GM12865 (cell line): Measurements from ENCODE around the gene NOP9.
A peak's percentile ranks its signal among the peaks of the same experiment; 100 is the strongest.

Experiments
- DNase-seq: peaks from one replicate; pipeline ENCODE4 v3.0.0; 2010; ENCODE audit warnings: low read depth
- H3K4me3 ChIP-seq: 2 replicates; pipeline ENCODE4 v1.5.1; 2011; ENCODE audit warnings: mild to moderate bottlenecking, low read depth, low read length, control low read depth
- CTCF ChIP-seq: IDR thresholded peaks from 2 replicates; pipeline ENCODE4 v1.5.1; 2011; ENCODE audit warnings: low read length, control low read depth, low read depth, inconsistent platforms; ENCODE audit not compliant: insufficient read depth; ENCODE audit errors: missing control alignments

NOP9 gene

GRCh38 chr14:24304019-24304387, 4.4 kb downstream of the NOP9 start:
- DNase-seq: no peak
- no peak for TF ChIP-seq CTCF
- no peak overlapping the region for H3K4me3 ChIP-seq

- H3K4me3 ChIP-seq: no peak overlapping the region
- no peak for TF ChIP-seq CTCF
- DNase-seq: no peak
These were observed 7.5 kb downstream of the NOP9 start for GRCh38 chr14:24307156-24307574.

GRCh38 chr14:24307575-24308341, 8.1 kb downstream of the NOP9 start, which contains the start of gene CIDEB:
CIDEB (minus strand) TSS chr14:24307977; CDS start chr14:24307858, 119 bp downstream.
- DNase-seq: peak; percentile 76
- H3K4me3 ChIP-seq: no peak within 1 kb of the TSS
- TF ChIP-seq CTCF: peak; percentile 91

- H3K4me3 ChIP-seq: no peak overlapping the region
- no peak for DNase-seq
These were observed 8.9 kb downstream of the NOP9 start for GRCh38 chr14:24308342-24309124.

GRCh38 chr14:24309538-24310264, 10.1 kb downstream of the NOP9 start, which contains the start of gene LTB4R2:
LTB4R2 (plus strand) TSS chr14:24310140; CDS start chr14:24310665, 525 bp downstream.
- H3K4me3 ChIP-seq: peak within 1 kb of the TSS; percentile 60
- DNase-seq: no peak
- TF ChIP-seq CTCF: no peak

More at GRCh38 chr14:24308342-24309124, 8.9 kb downstream of the NOP9 start:
- no peak for TF ChIP-seq CTCF

GRCh38 chr14:24310265-24310645, 10.6 kb downstream of the NOP9 start:
- H3K4me3 ChIP-seq: peak overlapping the region; percentile 60
- DNase-seq: no peak
- TF ChIP-seq CTCF: no peak
